ENCODE data around the gene SNX10. TPM values are rescaled to one million over a fixed set of nuclear protein-coding genes. Genes with fewer than 3 reads are reported as not detected.

SNX10 gene
- total RNA-seq, 1 experiment from 2014 or later: 9.4 TPM

DNA sequence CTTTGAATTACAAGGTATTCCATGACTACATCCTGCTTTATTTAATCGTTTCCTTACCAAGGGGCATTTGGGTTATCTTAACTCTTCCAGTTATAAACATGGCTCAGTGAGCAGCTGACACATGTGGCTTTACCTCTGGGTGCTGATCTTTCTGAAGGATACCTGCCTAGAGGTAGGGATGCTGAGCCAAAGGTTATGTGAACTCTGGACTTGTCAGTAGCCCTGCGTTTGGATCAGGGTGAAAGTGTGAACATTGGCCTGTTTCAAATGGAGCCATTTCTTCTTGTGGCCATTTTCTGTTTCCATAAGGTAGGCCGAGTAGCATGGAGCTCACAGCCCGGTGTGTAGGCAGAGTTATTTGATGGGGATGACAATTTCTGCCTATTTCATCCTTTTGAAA, 29.2 kb downstream of the SNX10 start:
- TF ChIP-seq CTCF (conservative IDR thresholded peaks at IDR 0.05): no peak
- no peak overlapping the region for H2BK120ac ChIP-seq (ENCODE audit: low read depth, low read length, poor library complexity, severe bottlenecking)
- H4K8ac ChIP-seq (replicated peaks; ENCODE audit: insufficient read length, low read depth, low read length): no peak overlapping the region
- Mint-ChIP-seq H3K36me3 (ENCODE audit: insufficient read depth in 1 of 3, low read depth in 3 of 3) (no peaks in the 10 kb centered on the region), H3K4me3 (no peak overlapping the region), H3K27ac (no peak overlapping the region), H3K27me3 (ENCODE audit: low read depth) (no peaks in the 10 kb centered on the region), H3K9me3 (no peaks in the 10 kb centered on the region), H3K4me1 (no peaks in the 10 kb centered on the region)
- H4K20me1 ChIP-seq (ENCODE audit: control insufficient read depth, insufficient read depth, insufficient read length): no peaks in the 10 kb centered on the region
- H2BK15ac ChIP-seq (ENCODE audit: low read depth, low read length): no peak overlapping the region
- no peak overlapping the region for H2AK5ac ChIP-seq (ENCODE audit: insufficient read length, low read length)
- no peaks in the 10 kb centered on the region for H3K23me2 ChIP-seq (ENCODE audit: insufficient read length, low read depth, low read length, poor library complexity, severe bottlenecking)
- H3K4ac ChIP-seq (ENCODE audit: low read depth, low read length): no peak overlapping the region
- H3K79me2 ChIP-seq (ENCODE audit: insufficient read depth, low read length): no peaks in the 10 kb centered on the region
- no peak overlapping the region for H4K5ac ChIP-seq (ENCODE audit: insufficient read length, low read depth, low read length)
- H3K4me2 ChIP-seq (ENCODE audit: insufficient read depth, insufficient read length, low read length): no peak overlapping the region
- no peak overlapping the region for H3K9ac ChIP-seq (ENCODE audit: extremely low read depth, insufficient read length, low read length)
- H2AFZ ChIP-seq (ENCODE audit: low read length): no peak overlapping the region
- no peaks in the 10 kb centered on the region for H3K4me1 ChIP-seq (ENCODE audit: insufficient read depth, low read length)
- H3K9me3 ChIP-seq (ENCODE audit: control insufficient read depth, low read depth, low read length): no peaks in the 10 kb centered on the region
- H4K91ac ChIP-seq (ENCODE audit: insufficient read length, low read depth, low read length): no peak overlapping the region
- no peak overlapping the region for H3K14ac ChIP-seq (ENCODE audit: insufficient read depth, low read length)
- WGBS (ENCODE audit: extremely low coverage, insufficient read length, low lambda C conversion rate): no CpG with 5 or more reads among the region's 4 CpGs
- H3K79me1 ChIP-seq (ENCODE audit: insufficient read depth, low read depth, low read length, poor library complexity, severe bottlenecking): no peaks in the 10 kb centered on the region
- H3K23ac ChIP-seq (ENCODE audit: insufficient read length, low read depth, low read length): no peak overlapping the region
- no peak overlapping the region for H3K18ac ChIP-seq (ENCODE audit: insufficient read length, low read depth, low read length)
- H2BK5ac ChIP-seq (ENCODE audit: insufficient read length, low read length): no peak overlapping the region
- no peak overlapping the region for H3T11ph ChIP-seq (ENCODE audit: low read length)
- H2BK20ac ChIP-seq (ENCODE audit: low read depth, low read length, poor library complexity, severe bottlenecking): no peak overlapping the region
- no peak overlapping the region for H2BK12ac ChIP-seq (ENCODE audit: insufficient read length, low read depth, low read length)
- no peak overlapping the region for H3K56ac ChIP-seq (ENCODE audit: insufficient read length, low read depth, low read length)
- no peak for DNase-seq
- H3K27ac ChIP-seq (ENCODE audit: insufficient read length, low read depth, low read length): no peak overlapping the region
- no peaks in the 10 kb centered on the region for H3K27me3 ChIP-seq (ENCODE audit: insufficient read depth, low read length)

Measured in H9 (cell line).